HG03520 (cell line): ENCODE results near the gene NPAS3.

Experiments
- ATAC-seq: cut with Tn5 transposase; IDR thresholded peaks from one replicate; pipeline ENCODE4 v1.9.1; 2021; ENCODE audit warnings: mild to moderate bottlenecking, moderate library complexity; ENCODE audit not compliant: unreplicated experiment

The NPAS3 gene

DNA sequence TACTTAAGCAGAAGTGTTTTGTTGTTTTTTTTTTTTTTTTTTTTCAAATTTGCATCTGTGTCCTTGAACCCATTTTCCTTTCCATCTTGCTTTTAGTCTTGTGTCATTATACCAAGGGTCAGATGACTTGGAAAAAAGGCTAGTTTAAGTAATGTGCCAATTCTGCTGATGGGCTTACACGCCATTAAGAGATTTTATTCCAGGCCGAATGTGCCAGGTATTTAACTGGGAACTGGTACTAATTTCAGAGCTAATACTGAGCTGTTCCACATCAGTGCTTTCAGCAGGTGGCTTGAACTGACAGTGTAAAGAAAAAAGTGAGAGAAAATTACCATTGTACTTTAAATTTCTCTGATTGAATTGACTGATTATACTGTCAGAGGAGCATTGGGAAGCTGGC lies 224.9 kb downstream of the NPAS3 start:
- ATAC-seq: no peak

DNA sequence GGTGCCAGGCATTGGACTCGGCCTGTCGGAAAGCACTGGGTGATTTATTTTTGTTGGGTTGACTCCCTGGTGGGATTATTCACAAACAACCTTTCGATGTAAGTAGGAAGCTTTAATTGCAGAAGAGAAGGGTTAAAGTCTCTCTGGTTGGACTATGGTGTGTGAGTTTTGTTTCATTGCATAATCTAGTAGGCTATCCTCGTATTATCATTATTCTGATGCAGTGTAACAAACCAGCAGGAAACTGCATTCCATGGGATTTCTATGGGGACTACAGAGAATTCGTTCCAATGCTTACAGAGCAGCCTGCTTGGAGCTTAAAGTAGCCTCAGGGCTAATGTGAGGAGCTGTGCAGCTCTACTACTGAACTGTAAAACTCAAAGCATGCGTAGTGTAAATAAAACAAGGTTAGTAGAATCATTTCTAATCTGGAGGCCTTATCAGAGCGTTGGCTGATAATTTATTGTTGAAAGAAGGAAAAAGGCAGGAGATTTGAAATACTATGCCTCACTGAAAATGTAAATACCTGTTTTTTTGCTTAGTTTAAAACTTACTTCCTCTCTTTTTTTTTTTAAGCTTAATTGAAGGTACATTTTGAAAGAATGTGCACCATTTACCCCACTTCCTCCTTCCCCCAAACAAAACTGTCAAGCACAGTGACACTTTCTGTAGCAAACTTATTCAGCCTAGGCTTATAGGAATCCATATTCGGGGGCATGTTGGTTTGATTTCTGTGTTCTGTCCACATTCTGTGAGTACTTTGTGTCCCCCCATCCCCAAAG lies 226.7 kb downstream of the NPAS3 start:
- no peak for ATAC-seq

DNA sequence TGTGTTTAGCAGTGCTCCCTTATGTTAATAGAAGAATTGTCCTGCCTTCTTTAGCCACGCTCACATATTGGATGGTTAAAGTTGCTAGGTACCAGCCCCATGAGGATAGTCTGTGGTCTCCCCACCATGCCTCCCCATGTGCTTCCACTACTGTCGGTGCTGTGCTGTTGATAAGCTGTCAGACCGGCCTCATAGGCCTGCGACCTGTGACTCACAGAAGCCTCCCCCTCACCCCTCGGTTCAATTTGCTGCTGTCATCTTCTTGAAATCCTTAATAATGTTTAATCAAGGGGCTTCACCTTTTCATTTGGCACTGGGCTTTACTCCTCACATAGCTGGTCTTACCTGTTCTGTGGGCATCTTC lies 227.2 kb downstream of the NPAS3 start:
- ATAC-seq: no peak

DNA sequence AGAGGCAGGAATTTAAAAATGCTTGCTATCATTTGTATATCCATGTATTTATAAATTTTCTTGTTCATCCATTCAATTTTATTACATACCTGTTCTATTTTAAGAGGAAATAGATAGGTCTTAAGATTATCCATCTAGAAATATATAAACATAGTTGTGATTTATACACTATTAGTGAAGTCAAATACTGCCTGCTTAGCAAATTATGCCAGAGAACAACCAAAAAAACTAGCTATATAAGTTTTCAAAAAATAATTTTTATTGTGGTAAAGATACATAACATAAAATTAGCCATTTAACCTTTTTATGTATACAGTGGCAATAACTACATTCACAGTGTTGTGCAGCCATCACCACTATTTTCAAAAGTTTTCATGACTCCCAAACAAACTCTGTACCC lies 237.3 kb downstream of the NPAS3 start:
- no peak for ATAC-seq

DNA sequence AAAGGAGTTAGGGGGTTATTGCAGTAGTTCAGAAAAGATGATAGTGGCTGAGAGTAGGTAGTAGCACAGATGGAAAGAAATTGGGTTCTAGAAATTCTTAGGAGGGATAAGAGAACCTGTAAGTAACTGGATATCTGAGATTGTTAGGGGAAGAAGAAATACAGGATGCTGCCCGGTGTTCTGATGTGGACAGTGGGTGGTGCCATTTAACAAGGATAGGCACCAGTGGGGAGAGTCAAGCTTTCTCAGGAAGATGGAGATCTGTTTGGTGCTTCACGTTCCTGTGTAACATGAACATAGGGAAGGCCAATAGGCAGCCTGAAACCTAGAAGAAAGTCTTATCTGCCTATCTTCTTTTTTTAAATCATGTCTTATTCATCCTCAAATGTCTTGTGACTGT lies 245.9 kb downstream of the NPAS3 start:
- no peak for ATAC-seq

DNA sequence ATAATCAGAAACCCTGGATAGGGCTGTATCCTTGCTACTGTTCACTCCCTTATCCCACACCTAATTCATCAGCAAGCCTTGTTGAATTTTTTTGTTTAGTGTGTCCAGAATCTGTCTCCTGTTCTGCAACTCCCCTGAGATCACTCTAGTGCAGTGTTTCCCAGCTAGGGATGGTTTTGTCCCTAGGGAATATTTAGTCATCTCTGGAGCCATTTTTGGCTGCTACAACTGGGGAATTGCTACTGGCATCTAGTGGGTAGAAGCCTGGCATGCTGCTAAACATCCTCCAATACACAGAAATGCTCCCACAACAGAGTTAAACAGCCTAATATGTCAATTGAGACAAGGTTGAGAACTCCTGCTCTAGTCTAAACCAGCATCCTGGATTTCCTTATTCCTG lies 248.0 kb downstream of the NPAS3 start:
- no peak for ATAC-seq

DNA sequence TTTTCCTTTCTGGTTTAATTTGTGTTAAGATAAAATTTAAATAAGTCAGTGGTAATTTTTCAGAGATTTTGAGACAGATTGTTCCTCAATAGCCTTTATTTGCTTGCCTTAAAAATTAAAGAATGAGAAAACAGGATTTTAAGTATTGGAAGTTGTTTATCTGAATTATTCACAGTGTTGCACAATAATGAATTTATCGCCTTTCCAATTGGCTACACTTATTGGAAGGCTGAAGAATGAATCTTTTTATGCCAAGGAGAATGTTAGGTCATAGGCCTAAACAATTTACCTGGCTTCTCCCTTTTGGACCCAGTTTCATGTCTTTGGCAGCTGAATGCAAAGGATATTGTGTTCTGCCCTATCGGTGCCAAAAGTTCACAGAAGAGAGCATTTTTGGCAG lies 250.2 kb downstream of the NPAS3 start:
- ATAC-seq: no peak

DNA sequence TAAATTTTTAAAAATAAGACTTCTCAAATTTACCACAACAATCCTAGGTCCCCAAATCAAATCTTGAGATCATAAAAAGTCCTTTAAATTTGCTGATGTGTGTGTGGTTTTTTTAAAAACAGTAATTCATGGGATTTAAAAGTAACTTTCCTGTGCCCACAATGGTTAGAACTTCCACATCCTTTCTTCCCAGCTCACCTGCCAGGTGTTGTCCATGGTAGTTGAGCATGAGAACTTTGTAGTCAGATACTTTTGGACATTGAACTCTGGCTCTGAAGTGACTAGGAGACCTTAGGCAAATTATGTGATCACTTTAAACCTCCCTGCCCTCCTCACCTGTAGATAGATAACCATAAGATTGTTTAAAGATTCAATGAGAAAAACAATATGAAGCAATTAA lies 253.2 kb downstream of the NPAS3 start:
- no peak for ATAC-seq

DNA sequence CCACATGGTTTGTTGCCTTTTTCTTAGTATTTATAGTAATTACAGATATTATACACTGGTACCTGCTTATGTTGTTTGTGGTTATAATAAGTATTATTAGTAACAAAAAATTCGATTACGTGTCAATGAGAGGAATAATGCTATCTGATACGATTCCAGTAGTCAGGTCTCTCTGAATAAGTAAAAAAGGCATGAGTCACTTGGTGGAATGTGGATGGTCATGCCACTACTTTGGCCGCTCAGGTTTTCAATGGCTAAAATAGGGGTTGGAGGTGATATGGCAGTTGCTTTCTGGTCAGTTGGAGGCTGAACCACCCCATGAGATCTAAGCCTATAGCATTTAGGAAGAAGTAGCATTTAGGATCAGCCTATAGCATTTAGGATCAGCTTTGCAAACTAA lies 255.9 kb downstream of the NPAS3 start:
- ATAC-seq: no peak

DNA sequence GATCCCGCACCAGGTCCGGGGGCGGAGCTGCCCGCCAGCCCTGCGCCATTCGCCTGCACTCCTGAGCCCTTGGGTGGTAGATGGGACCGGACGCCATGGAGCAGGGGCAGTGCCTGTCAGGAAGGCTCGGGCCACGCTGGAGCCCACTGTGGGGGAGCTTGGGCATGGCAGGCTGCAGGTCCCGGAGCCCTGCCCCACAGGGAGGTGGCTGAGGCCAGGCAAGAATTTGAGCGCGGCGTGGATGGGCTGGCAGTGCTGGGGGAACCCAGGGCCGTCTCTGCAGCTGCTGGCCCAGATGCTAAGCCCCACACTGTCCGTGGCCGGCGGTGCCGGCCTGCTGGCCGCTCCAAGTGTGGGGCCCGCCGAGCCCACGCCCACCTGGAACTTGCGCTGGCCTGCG lies 260.0 kb downstream of the NPAS3 start:
- ATAC-seq: no peak

DNA sequence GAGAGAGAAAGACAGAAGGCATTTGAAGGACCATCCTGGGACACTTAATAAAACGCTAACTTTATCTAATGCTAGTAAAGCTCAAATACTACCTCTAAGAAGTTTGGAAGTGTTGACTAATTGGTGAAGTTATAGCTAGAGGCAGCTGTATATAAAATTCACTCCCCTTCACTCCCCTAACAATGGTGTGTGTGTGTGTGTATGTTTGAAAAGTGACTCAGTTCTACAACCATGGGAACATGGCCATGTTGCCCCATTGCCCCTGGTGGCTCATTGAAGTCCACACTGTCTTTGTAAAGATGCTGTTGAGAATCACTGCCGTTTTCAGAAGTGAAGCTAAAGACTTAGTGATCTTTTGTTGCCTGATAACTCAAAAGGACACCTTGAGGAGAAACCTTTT lies 262.4 kb downstream of the NPAS3 start:
- no peak for ATAC-seq

DNA sequence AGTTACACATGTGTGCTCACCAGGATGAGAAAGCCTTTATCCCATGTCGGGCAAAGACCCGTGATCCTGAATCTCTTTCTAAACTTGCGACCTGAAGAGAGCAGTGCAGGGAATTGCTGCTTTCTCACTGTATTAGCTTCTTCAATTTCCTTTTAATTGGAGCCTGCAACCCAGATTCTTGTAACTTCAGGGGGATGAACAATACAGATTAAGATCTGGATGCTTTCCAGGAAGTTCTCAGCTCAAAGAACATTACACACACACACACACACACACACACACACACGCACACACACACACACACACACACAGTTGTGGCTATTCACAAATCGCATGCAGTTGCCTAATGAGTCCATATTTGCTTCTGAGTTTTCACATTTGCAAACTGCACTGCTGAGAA lies 268.3 kb downstream of the NPAS3 start:
- no peak for ATAC-seq

DNA sequence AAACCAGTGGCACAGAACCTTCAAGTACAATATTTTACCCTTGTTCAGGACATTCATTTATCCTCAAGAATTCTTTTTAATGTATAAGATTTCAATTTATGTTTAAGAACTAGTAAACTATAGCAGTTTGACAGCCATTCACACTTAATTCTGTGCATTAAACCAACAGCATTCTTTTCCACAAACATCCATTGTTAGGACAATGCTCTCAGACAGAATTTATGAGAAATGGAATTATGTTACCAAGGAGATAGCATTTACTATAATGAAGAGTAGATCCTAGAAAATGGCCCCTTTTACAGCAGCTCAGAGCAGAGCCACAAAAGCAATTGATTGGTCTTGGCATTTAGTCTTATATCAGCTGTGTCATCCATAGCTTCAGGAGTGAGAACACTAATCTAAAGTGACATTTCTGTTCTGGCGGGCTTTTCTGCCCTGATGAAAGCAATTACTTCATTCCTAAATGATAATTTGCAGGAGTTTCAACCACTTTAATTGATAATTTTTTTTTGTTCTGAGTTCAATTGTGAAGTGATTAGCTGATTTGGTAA lies 268.9 kb downstream of the NPAS3 start:
- no peak for ATAC-seq

DNA sequence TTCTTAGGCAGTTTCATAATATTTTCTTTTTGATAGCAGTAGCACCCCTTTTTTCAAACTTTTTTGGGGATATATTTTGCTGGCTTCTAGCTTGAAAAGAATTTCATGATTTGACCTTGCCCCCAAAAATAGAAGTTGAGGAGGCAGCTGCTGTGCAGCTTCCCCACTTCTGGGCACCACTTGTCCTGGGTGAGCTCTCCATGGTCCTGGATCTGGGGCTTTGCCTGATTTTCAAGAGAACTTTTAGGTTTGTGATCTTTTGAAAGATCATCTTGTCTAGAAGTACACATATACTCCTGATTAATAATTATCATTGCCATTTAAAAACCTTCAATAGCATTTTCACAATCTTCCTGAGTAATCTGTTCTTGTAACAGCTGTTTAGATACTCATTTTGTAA lies 271.6 kb downstream of the NPAS3 start:
- ATAC-seq: no peak

DNA sequence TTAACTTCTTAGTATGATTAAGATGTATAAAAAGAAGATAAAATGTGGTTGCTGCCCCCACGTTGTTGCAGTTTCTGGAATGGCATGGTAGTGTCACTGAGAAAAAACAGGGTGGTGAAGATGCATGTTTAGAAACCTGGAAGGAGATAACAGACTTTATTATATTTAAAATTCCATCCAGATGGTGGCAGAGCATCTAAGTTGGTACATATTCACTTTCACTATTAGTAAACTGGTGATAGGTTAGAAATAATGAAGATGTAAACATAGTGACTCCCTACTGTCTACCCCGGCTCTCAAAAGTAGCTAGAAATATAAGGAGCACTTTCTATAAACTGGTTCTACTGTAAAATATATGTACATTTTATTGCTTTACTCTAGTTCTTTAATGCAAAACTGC lies 279.3 kb downstream of the NPAS3 start:
- no peak for ATAC-seq

DNA sequence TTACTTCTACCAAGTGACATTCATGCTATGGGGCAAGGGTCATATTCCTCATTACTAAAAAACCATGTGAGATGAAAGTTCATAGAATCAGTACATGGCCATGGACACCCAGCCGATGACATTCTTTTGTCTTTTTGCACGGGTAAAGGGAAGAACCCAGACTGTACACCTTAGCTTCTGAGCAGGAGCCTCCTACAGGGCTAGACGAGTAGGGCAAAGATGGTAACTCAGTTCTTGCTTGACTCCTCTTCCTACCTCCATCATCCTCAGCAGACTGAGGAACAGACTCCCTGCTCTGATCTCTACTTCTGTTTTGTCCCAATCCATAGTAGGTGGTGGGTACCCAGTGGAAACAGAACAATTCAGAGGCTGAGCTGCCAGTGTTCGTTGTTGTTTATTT lies 281.3 kb downstream of the NPAS3 start:
- ATAC-seq: no peak

DNA sequence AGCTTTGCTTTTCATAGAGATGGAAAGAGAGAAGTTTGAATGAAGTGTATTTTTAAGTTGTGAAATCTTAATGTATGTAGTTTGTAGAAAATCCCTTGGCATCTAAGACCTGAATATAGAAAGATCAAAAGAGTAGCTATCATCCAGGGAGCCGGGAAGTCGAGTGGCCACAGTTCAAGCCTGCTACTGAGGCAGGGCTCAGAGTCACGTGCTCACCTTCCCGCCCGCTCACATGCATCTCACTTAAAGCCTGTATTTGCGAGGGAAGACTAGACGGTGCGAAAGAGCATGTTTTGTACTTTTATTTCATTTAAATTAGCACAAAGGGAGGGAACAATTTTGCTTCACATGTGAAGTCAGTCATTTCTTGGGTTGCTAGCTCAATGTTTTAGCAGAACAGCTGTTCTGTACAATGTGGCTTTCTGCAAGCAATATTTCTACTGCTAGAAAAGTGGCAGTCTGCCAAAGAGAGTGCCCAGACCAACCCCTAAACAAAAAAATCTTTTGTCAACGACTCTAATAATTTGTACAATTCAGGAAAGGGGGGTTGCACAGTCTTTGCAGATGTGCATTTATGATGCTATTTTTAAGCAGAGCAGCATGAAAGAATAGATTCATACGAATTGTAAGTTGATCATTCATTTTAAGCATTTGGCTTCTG lies 290.7 kb downstream of the NPAS3 start:
- no peak for ATAC-seq

DNA sequence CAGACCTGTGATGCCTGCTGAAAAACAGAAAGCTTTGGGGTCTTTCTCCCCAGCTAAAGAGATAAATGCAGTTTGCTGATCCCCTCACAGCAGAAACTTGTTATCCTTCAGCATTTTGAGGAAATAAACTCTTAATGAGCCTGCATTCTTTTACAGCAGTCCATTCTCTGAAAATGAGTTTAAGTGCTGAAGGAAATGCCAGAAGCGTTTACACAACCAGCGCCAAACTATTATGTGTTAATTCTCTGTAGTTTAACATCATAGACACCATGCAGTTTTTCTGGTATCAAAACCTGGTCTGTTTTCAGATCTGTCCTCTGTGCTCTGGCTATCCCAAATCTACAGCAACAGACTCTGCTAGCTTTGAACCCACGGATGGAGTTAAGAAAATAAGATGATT lies 291.3 kb downstream of the NPAS3 start:
- no peak for ATAC-seq

DNA sequence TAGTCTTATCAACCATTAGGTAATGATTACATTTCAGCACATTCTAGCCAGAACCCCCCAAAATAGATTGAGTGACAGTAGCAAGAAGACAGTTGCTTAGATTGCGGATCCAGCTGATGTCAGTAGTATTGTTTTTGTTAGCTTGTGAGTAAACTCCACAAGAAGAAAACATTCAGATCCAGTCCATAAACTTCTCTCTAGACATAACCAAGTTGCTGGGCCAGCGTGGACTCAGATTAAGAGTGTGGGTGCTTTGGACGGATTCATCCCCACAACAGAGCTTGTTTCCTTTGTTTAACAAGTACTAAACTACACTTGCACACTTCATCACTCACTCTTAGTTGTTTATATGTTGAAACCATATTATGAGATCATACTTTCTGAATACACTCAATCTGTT lies 293.4 kb downstream of the NPAS3 start:
- ATAC-seq: no peak

DNA sequence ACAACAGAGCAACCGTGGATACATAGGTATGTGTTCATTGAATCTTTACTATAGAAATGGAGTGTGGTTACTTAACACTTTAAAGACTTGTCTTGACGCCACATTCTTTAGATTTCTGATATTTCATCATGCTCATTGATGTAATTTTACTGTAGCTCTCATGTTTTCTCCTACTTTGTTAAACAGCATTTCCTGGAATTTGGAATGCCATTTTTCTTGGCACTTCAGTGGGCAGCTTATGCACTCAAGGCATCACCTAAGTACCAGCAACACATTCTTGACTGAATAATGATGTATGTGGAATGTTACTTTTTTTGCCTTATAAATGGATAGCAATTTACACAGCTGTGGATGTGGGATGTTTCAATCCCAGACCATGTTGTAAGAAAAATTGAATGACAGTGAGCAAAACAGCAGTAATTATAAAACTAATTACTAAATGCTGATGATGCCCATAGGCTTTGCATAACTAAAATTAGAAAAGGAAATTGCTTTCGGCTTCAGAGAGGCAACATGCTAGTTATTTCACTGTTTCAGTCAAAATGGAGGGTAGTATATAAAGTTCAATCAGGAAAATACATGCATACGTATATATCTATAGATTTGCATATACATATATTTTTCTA lies 298.5 kb downstream of the NPAS3 start:
- no peak for ATAC-seq

DNA sequence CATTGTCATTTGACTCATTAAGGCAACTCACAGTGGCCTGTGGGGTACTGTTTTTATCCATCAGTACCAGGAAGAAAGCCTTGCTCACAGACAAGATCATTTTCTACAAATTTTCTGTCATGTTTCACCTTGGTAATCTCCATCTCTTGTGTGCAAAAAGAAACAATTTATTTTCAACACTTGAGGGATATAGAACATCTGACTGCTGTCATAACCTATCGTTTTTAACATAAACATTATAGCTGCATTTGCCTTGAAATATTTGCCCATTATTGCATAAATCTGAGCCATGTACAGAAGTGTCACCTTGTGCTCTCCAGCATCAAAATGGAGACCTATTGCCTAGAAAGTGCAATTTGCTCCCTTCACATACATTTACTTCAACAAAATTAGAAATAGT lies 300.8 kb downstream of the NPAS3 start:
- ATAC-seq: no peak

DNA sequence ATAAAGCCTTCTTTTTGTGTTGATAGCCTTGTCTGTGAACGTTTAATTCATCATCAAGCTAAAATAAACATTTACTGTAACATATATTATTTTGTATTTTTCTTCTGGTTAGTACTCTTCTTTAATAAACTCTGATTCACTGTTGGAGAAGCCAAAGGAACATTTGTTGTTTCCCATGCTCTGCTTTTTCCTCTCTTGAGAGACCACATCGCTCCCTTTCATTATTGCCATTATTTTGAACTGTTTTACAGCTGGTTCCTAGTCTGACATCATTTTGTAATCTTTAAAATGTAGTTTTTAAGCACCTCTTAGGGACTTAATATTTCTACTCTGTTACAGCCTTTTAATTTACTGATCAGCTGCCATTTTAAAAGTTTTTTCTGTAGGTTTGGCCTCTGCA lies 301.8 kb downstream of the NPAS3 start:
- no peak for ATAC-seq
